ENCODE data around the gene PATE4.
"Not testable (repeated sequence)": the region's sequence is repeated elsewhere in the genome, so short reads cannot be mapped to it uniquely, and the experiment has no call there.

Gene PATE4

GRCh38 chr11:125833016-125833415 is at the start of gene PATE4:
TSS of gene PATE4 (plus strand) at chr11:125833316. CDS start at chr11:125833360, 44 bp downstream.
- Histone ChIP-seq H3K4me1 (ENCODE audit: control insufficient read depth, insufficient read depth, low read length) (no peaks in the 10 kb centered on the region), H3K36me3 (ENCODE audit: control insufficient read depth, insufficient read depth, low read length) (no peaks in the 10 kb centered on the region), H3K27me3 (ENCODE audit: control insufficient read depth, insufficient read depth, low read length) (no peaks in the 10 kb centered on the region), H3K9ac (ENCODE audit: low read depth, low read length) (no peak within 1 kb of the TSS), H3K9me3 (ENCODE audit: control insufficient read depth, insufficient read depth, low read length) (no peaks in the 10 kb centered on the region), H3K4me3 (ENCODE audit: low read depth, low read length) (no peak within 1 kb of the TSS)

DNA sequence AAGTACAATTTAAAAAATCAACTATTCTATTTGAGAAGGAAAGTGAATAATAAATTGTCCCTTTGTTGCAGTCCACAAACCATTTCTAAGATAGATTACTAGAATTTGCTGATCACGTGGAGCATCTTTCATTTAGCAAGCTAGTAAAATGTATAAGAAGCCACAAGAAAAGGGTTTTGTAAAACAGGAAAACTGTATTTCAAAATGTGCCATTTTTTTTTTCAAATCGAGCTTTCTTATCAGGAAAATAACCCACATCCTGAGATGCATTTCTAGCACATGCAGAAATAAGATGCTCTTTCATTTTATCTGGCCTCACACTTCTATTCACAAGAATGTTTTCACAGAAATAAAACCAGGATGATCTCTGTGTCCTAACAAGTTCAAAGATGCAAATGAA is 48.4 kb upstream of the PATE4 start:
- Histone ChIP-seq H3K36me3 (ENCODE audit: control insufficient read depth, insufficient read depth, low read length) (no peaks in the 10 kb centered on the region), H3K9ac (ENCODE audit: low read depth, low read length) (no peak overlapping the region), H3K27me3 (ENCODE audit: control insufficient read depth, insufficient read depth, low read length) (no peaks in the 10 kb centered on the region), H3K4me1 (ENCODE audit: control insufficient read depth, insufficient read depth, low read length) (no peaks in the 10 kb centered on the region), H3K4me3 (ENCODE audit: low read depth, low read length) (no peak overlapping the region), H3K9me3 (ENCODE audit: control insufficient read depth, insufficient read depth, low read length) (no peaks in the 10 kb centered on the region)

GRCh38 chr11:125787827-125788226 is 45.3 kb upstream of the PATE4 start, which contains the start of gene PATE3:
TSS of gene PATE3 (plus strand) at chr11:125788127. CDS start at chr11:125788152, 25 bp downstream.
- Histone ChIP-seq H3K27me3 (ENCODE audit: control insufficient read depth, insufficient read depth, low read length) (no peaks in the 10 kb centered on the region), H3K9ac (ENCODE audit: low read depth, low read length) (no peak within 1 kb of the TSS), H3K36me3 (ENCODE audit: control insufficient read depth, insufficient read depth, low read length) (no peaks in the 10 kb centered on the region), H3K4me3 (ENCODE audit: low read depth, low read length) (no peak within 1 kb of the TSS), H3K9me3 (ENCODE audit: control insufficient read depth, insufficient read depth, low read length) (no peaks in the 10 kb centered on the region), H3K4me1 (ENCODE audit: control insufficient read depth, insufficient read depth, low read length) (no peaks in the 10 kb centered on the region)

DNA sequence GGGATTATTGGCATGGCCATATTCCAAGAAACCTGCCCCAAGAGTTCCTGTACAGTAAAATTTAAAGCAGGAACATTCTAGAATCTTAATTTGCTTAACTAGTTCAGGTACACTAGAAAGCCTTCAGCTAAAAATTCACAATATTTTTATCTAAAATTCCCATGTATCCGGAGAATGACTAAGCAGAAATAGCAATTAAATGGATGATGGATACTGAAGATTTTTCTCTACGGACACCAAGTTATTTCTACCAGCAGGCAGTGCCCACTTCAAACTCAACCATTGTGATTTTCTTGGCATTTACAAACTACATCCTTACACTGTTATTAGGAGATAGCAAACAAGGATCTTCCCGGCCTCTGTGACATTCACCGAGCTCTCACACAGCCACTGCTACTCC is 42.3 kb upstream of the PATE4 start:
- H3K4me1 ChIP-seq (ENCODE audit: control insufficient read depth, insufficient read depth, low read length) = no peaks in the 10 kb centered on the region

DNA sequence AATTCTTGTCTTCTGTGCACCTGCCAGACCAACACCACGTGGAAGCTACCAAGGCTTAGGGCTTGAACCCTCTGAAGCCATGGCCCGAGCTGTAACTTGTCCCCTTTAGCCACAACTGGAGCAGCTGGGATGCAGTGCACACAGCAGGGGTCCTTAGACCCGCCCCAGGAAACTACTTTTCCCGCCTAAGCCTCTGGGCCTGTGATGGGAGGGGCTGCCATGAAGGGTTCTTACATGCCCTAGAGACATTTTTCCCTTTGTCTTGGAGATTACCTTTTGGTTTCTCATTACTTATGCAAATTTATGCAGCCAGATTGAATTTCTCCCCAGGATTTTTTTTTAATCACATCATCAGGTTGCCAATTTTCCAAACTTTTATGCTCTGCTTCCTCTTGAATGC is 35.5 kb upstream of the PATE4 start:
- Histone ChIP-seq H3K9ac (ENCODE audit: low read depth, low read length) (no peak overlapping the region), H3K4me1 (ENCODE audit: control insufficient read depth, insufficient read depth, low read length) (peaks cover 3% of the 10 kb centered on the region), H3K4me3 (ENCODE audit: low read depth, low read length) (no peak overlapping the region), H3K9me3 (ENCODE audit: control insufficient read depth, insufficient read depth, low read length) (no peaks in the 10 kb centered on the region), H3K27me3 (ENCODE audit: control insufficient read depth, insufficient read depth, low read length) (no peaks in the 10 kb centered on the region), H3K36me3 (ENCODE audit: control insufficient read depth, insufficient read depth, low read length) (no peaks in the 10 kb centered on the region)

More for the DNA sequence above, 42.3 kb upstream of the PATE4 start:
- H3K4me3 ChIP-seq (ENCODE audit: low read depth, low read length) = no peak overlapping the region
- H3K27me3 ChIP-seq (ENCODE audit: control insufficient read depth, insufficient read depth, low read length) = no peaks in the 10 kb centered on the region
- no peaks in the 10 kb centered on the region for H3K9me3 ChIP-seq (ENCODE audit: control insufficient read depth, insufficient read depth, low read length)
- H3K9ac ChIP-seq (ENCODE audit: low read depth, low read length) = no peak overlapping the region
- H3K36me3 ChIP-seq (ENCODE audit: control insufficient read depth, insufficient read depth, low read length) = no peaks in the 10 kb centered on the region

- no peak overlapping the region for H3K4me3 ChIP-seq (ENCODE audit: low read depth, low read length)
- H3K9me3 ChIP-seq (ENCODE audit: control insufficient read depth, insufficient read depth, low read length) = no peaks in the 10 kb centered on the region
- peaks cover 3% of the 10 kb centered on the region for H3K4me1 ChIP-seq (ENCODE audit: control insufficient read depth, insufficient read depth, low read length)
- no peaks in the 10 kb centered on the region for H3K36me3 ChIP-seq (ENCODE audit: control insufficient read depth, insufficient read depth, low read length)
- no peak overlapping the region for H3K9ac ChIP-seq (ENCODE audit: low read depth, low read length)
- H3K27me3 ChIP-seq (ENCODE audit: control insufficient read depth, insufficient read depth, low read length) = no peaks in the 10 kb centered on the region
These were observed 33.3 kb upstream of the PATE4 start for GRCh38 chr11:125799808-125800207.

GRCh38 chr11:125802387-125802786 is 30.7 kb upstream of the PATE4 start:
- no peaks in the 10 kb centered on the region for H3K36me3 ChIP-seq (ENCODE audit: control insufficient read depth, insufficient read depth, low read length)
- H3K27me3 ChIP-seq (ENCODE audit: control insufficient read depth, insufficient read depth, low read length) = no peaks in the 10 kb centered on the region
- H3K9me3 ChIP-seq (ENCODE audit: control insufficient read depth, insufficient read depth, low read length) = no peaks in the 10 kb centered on the region
- no peak overlapping the region for H3K9ac ChIP-seq (ENCODE audit: low read depth, low read length)
- peaks cover 2% of the 10 kb centered on the region for H3K4me1 ChIP-seq (ENCODE audit: control insufficient read depth, insufficient read depth, low read length)
- no peak overlapping the region for H3K4me3 ChIP-seq (ENCODE audit: low read depth, low read length)

DNA sequence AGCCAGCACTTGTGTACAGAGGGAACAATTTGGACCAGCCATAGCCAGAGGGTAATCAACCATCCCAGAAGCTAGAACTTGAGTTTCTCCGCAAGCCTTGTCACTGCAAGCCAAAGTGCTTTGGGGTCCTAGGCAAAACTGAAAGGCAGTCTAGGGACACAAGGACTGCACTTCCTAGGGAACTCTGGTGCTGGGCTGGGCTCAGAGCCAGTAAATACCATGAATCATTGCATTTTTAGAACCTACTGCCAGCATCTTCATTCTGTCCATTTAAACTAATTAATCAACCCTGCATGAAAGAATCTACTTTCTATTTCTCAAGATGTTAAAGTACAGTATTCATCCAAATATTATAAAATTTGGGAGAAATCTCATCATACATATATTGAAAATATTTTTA is 25.2 kb upstream of the PATE4 start:
- Histone ChIP-seq H3K9me3 (ENCODE audit: control insufficient read depth, insufficient read depth, low read length) (no peaks in the 10 kb centered on the region), H3K27me3 (ENCODE audit: control insufficient read depth, insufficient read depth, low read length) (no peaks in the 10 kb centered on the region), H3K4me3 (ENCODE audit: low read depth, low read length) (no peak overlapping the region), H3K36me3 (ENCODE audit: control insufficient read depth, insufficient read depth, low read length) (no peaks in the 10 kb centered on the region), H3K9ac (ENCODE audit: low read depth, low read length) (no peak overlapping the region), H3K4me1 (ENCODE audit: control insufficient read depth, insufficient read depth, low read length) (no peaks in the 10 kb centered on the region)

DNA sequence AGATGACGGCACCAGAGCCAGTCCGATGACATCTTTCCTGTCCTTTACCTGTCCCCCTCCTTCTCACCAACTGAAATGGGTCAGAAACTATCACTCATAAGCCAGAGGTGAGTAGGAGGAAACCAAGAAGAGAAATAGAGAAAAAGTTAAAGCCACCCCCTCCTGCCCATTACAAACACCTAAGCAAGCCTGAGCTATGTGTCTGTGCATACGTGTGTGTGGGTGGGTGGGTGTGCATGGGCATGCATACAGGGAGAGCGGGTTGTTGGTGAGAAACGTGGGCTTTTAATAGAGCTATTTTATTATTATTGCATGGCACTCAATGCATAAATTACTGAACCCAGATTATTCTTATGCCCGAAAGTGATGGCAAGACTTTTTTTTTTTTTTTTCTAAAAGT is 2.6 kb downstream of the PATE4 start:
- no peaks in the 10 kb centered on the region for H3K27me3 ChIP-seq (ENCODE audit: control insufficient read depth, insufficient read depth, low read length)
- no peaks in the 10 kb centered on the region for H3K36me3 ChIP-seq (ENCODE audit: control insufficient read depth, insufficient read depth, low read length)
- H3K4me3 ChIP-seq (ENCODE audit: low read depth, low read length) = no peak overlapping the region
- H3K9me3 ChIP-seq (ENCODE audit: control insufficient read depth, insufficient read depth, low read length) = no peaks in the 10 kb centered on the region
- H3K4me1 ChIP-seq (ENCODE audit: control insufficient read depth, insufficient read depth, low read length) = no peaks in the 10 kb centered on the region
- H3K9ac ChIP-seq (ENCODE audit: low read depth, low read length) = no peak overlapping the region

DNA sequence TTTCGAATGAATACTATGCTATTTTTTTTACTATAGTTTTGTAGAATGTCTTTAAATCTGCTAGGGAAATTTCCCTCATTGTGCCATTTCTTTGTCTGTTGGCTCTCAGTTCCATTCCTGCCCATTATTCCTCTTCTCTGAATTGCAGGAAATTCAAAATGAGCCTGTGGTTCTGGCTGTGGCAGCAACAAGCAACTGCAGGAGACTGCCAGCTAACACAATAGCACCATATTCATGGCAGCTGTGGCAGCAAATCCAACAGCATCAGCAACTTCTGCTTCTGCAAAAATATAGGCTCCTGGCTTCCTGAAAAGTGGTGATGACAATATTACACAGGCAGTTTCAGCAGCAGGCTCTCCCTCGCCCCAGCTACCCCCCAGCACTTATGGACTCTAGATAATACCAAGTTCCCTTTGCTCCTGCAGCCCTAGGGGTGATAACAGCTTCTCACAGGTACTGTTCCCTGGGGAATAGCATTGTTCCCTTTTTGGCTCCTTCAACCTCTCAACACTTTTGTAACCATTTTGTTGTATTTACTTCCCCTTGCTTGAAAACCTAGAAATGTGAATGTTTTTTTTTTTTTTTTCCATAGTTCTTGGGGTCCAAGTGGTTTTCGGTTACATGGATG is 9.3 kb downstream of the PATE4 start:
- Histone ChIP-seq H3K4me3 (ENCODE audit: low read depth, low read length) (no peak overlapping the region), H3K27me3 (ENCODE audit: control insufficient read depth, insufficient read depth, low read length) (no peaks in the 10 kb centered on the region), H3K4me1 (ENCODE audit: control insufficient read depth, insufficient read depth, low read length) (no peaks in the 10 kb centered on the region), H3K9me3 (ENCODE audit: control insufficient read depth, insufficient read depth, low read length) (no peaks in the 10 kb centered on the region), H3K9ac (ENCODE audit: low read depth, low read length) (no peak overlapping the region), H3K36me3 (ENCODE audit: control insufficient read depth, insufficient read depth, low read length) (no peaks in the 10 kb centered on the region)

DNA sequence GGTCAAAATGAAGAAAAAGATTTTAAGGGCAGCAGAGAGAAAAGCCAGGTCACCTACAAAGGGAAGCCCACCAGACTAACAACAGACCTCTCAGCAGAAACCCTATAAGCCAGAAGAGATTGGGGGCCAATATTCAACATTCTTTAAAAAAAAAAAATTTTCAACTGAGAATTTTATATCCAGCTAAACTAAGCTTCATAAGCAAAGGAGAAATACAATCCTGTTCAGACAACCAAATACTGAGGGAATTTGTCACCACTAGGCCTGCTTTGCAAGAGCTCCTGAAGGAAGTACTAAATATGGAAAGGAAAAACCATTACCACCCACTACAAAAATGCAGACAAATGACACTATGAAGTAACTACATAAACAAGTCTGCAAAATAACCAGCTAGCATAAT is 13.1 kb downstream of the PATE4 start:
- Histone ChIP-seq H3K9ac (ENCODE audit: low read depth, low read length) (no peak overlapping the region), H3K4me1 (ENCODE audit: control insufficient read depth, insufficient read depth, low read length) (no peaks in the 10 kb centered on the region), H3K27me3 (ENCODE audit: control insufficient read depth, insufficient read depth, low read length) (no peaks in the 10 kb centered on the region), H3K9me3 (ENCODE audit: control insufficient read depth, insufficient read depth, low read length) (no peaks in the 10 kb centered on the region), H3K4me3 (ENCODE audit: low read depth, low read length) (no peak overlapping the region), H3K36me3 (ENCODE audit: control insufficient read depth, insufficient read depth, low read length) (no peaks in the 10 kb centered on the region)

DNA sequence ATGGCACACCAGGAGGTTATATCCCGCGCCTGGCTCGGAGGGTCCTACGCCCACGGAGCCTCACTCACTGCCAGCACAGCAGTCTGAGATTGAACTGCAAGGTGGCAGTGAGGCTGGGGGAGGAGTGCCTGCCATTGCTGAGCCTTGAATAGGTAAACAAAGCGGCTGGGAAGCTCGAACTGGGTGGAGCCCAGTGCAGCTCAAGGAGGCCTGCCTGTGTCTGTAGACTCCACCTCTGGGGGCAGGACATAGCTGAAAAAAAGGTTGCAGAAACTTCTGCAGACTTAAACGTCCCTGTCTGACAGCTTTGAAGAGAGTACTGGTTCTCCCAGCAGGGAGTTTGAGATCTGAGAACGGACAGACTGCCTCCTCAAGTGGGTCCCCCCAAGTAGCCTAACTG is 24.6 kb downstream of the PATE4 start:
- not testable (repeated sequence) for H3K36me3 ChIP-seq (ENCODE audit: control insufficient read depth, insufficient read depth, low read length); H3K27me3 ChIP-seq (ENCODE audit: control insufficient read depth, insufficient read depth, low read length); H3K9ac ChIP-seq (ENCODE audit: low read depth, low read length); H3K9me3 ChIP-seq (ENCODE audit: control insufficient read depth, insufficient read depth, low read length); H3K4me1 ChIP-seq (ENCODE audit: control insufficient read depth, insufficient read depth, low read length); H3K4me3 ChIP-seq (ENCODE audit: low read depth, low read length)

Measured in iPS-15b (cell line).